ENCODE measurements around the gene MICALL2.

The MICALL2 gene

DNA sequence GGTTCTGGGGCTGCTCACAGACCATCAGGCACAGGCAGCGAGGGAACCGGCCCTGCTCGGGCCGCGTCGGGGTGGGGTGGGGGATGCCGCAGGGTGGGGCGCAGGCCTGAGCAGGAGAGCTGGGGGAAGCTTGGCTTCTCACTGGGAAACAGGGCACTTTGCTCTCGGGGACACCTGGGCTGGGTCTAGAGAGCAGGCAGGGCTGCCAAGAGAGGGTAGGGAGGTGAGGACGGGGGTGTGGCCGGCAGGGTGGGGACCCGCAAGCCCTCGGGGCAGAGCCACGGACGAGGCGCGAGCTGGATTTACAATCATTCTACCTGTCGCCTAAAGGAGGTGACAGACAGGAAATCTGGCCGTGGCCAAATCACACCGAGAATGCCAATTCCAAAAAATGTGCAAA lies 33.9 kb upstream of the MICALL2 start:
- no peak for DNase-seq (ENCODE audit: low spot score)

DNA sequence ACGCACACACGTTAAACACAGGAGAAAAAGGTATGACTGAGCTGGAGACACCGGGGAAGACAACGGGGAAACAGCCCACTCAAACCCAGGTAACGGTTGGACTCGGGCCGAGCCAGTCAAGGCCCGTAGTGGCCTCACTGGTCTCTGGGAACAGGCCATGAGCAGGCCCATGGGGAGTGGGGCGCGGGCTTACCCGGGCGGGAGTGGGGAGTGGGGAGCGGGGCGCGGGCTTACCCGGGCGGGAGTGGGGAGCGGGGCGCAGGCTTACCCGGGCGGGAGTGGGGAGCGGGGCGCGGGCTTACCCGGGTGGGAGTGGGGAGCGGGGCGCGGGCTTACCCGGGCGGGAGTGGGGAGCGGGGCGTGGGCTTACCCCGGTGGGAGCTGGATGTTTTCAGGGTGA lies 33.4 kb upstream of the MICALL2 start:
- no peak for DNase-seq (ENCODE audit: low spot score)

GRCh38 chr7:1492221-1492620 lies 33.0 kb upstream of the MICALL2 start:
- no peak for DNase-seq (ENCODE audit: low spot score)

DNA sequence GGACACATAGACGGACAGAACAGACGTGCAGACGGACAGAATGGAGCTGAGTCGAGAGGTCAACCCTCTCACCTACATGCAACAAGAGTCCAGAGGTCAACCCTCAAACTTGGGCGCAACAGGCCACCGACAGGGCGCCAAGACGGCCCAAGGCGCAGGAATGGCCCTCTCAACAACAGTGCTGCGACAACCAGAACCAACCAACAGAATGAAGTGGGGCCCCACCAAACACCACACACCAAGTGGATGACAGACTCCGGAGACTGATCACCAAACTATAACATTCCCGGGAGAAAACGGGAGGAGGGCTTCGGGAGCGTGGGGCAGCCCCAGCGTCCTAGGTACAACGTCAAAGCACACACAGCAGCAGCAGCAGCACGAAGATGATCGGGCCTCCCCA lies 31.6 kb upstream of the MICALL2 start:
- DNase-seq (ENCODE audit: low spot score): no peak

DNA sequence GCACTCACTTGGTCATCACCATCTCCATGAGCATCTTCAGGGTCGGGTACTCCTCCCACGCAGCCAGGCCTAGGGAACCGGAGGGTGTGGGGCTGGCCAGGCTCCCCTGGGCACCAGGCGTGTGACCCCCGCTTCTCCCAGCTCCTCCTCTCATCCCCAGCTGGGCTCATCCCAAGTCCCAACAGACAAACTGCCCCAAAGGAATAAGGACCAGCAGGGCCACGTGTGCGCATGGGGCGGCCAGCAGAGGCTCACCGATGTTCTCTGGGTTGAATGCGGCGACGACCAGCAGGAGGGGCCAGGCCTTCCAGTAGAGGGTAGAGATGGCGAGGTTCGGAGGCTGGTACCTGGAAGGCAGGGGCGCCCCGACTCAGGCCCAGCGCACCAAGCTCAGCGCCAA lies 30.1 kb upstream of the MICALL2 start:
- no peak for DNase-seq (ENCODE audit: low spot score)

GRCh38 chr7:1488016-1488415 lies 28.7 kb upstream of the MICALL2 start:
- no peak for DNase-seq (ENCODE audit: low spot score)

- no peak for DNase-seq (ENCODE audit: low spot score)
These were observed 28.2 kb upstream of the MICALL2 start for GRCh38 chr7:1487466-1487865.

DNA sequence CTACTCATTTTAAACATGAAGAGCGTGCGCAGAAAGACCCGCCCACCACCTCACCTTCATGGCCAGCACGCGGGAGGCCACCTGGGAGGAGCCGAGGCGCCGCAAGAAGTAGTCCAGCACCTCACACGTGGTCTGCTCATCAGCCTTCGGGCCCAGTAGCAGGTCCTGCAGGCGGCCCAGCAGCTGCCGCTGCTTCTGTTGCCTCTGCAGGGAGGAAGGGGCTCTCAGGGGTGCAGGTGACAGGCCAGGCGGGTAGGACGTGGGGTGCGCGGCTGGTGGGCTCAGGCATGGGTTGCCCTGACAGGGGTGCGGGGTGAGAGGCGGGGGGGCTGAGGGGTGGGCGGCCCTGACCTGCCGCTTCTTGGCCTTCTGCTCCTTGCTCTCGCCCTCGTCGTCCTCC lies 27.3 kb upstream of the MICALL2 start:
- DNase-seq (ENCODE audit: low spot score): no peak

GRCh38 chr7:1485156-1485555 lies 25.9 kb upstream of the MICALL2 start:
- DNase-seq (ENCODE audit: low spot score): no peak

DNA sequence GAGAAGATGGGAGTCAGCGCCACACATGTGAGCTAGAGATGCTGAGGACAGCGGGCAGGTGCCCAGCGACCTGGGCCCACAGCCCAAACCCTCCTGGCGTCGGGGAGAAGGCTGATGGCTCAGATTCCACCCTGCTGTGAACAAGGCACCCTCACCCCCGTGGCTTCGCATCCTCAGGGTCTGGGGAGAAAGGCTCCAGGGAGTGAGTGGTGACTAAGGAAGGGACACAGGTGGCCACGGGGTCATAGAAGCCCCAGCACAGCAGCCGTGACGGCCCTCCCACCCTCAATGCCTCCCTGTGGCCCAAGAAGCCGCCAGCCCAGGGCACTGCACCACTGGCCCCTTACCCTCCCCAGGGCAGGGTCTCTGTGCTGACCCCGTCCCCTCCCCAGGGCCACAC lies 25.3 kb upstream of the MICALL2 start:
- no peak for DNase-seq (ENCODE audit: low spot score)

DNA sequence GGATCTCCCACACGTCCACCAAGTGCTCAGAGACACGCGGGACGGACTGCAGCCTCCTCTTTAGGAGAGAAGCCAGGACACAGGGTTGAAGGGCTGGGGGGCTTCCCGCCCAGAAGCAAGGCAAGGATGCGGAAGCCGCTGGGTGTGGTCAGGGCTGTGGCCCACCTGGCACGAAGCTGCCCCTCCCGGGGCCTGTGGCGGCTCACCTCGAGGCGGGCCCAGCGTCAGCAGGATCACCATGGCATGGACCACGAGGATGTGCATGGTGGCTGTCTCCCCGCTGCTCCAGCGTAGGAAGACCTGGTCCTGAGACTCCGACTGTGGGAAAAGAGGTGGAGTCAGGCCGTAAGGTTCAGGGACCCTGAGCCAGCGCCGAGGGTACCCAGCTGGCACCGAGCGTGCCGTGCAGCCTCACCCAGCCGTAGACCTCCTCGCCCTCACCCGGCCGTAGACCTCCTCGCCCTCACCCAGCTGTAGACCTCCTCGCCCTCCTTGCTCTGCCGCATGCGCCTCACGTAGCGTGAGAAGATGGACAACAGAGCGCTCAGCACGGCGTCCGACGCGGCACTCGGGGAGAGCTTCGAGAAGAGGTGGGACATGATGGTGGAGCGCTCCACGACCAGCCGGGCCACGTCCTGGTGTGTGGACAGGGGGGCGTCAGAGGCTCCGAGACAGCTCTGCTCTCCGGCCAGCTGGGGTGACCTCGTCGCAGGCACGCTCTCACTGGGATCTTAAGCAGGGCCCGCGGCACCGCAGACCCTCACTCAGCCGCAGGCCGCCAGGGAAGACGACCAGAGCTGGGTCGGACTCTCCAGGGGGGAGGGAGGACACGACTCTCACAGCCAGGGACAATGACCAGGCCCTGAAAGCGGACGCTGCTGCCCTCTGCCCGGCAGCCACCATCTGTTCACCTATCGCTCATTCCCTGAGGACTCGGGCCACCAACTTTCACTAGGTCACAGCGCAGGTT lies 24.6 kb upstream of the MICALL2 start:
- no peak for DNase-seq (ENCODE audit: low spot score)

DNA sequence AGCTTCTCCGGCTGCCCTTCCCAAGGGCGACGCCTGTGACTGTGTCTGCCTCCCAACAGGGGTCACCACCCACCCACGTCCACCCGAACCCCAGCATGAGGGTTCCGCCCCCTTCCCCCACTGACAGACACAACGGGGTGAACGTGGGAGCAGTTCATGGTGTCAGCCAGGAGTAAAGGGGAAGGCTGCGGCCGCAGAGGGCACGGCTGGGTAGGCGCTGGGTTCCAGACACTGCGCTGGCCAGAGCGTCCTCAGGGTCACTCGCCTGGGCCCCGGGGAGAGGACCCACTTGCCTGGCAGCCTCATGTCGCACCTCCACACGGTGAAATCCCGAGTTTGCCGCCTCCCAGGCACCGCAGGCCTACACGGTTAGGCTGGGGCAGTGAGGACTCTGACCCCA lies 23.8 kb upstream of the MICALL2 start:
- DNase-seq (ENCODE audit: low spot score): no peak

DNA sequence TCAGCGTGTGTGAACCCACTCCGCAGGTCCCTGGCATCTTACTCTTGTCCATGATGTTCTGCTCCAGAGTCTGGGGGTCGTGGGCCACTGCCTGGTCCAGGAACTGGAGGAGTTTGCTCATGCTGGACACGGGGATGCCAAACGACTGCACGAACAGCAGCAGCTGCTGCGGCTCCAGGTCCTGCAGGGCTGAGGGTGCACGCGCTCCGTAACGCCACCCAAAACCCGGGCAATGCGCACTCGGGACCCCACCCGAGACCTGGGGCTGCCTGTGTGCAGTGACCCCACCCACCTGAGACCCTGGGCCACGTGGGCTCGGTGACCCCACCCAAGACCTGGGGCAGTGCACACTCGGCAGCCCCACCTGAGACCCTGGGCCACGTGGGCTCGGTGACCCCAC lies 22.0 kb upstream of the MICALL2 start:
- no peak for DNase-seq (ENCODE audit: low spot score)

DNA sequence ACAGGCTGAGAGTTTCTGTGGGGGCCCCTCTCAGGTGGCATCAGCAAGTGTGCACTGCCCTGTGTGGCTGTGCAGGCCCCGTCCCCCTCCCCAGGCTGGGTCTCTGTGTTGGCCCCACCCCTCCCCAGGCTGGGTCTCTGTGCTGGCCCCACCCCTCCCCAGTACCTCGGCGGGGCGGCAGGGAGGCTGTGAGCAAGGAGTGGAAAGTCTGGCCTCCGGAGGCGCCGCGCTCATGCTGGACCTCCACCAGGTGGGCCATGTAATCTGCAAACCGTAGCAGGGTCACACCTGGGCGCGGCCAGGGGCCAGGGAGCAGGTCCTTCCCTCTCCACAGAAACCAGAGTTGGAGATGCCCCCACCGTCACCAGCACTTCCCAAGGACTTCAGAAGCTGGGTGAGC lies 21.4 kb upstream of the MICALL2 start:
- no peak for DNase-seq (ENCODE audit: low spot score)

GRCh38 chr7:1479287-1479686 lies 20.0 kb upstream of the MICALL2 start:
- DNase-seq (ENCODE audit: low spot score): no peak

DNA sequence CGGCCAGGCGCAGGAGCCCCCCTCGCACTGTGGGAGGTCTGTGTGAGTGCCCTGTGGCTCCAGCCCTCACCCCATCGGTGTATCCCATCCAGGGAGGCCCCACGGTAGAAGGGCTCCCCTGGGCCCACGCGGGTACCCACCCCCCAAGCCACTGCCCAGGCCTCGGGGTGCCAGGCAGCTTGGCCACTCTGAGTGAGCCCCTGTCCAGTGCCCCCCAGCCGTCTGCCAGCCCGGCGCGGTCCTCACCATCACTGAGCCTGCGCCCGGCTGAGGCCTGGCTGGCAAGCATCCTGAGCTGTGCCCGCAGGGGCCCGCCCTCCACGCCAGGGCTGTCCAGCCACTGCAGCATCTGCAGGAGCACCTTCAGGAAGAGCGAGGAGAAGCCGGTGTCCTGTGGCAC lies 19.2 kb upstream of the MICALL2 start:
- DNase-seq (ENCODE audit: low spot score): no peak

DNA sequence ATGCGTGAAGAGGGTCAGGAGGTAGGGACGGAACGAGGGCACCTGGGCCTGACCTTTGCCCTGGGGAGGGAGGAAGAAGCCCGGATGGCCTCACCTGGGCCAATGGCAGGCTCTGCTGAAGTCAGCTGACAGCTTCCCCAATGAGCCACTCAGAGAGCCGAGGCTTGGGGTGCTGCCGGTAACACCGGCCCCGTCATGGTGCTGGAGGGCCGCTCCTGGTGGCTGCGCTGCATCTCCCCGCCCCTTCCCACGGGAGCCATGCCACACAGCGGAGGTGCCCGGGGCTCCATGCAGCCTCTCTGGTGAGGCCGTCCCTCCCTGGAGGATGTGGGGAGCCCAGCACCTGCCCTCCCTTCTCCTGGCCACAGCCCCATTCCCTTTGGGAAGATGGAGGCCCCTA lies 17.6 kb upstream of the MICALL2 start:
- no peak for DNase-seq (ENCODE audit: low spot score)

DNA sequence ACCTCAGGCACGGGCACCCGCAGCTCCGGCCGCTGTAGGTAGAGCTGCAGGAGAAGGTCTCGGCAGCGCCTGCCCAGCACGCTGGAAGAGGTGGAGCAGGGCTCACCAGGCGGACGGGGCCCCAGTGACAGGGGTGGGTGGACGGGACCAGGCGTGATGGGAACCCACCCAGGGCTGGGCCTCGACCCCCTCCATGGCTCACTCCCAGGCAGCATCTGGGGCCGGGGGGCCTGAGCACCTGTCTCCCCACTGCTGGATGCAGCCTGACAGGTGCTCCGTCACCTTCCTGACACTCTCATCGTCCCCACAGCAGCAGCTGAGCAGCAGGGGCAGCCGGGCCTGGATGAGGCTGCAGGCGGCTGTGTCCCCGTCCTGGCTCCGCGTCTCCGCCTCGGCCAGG lies 16.7 kb upstream of the MICALL2 start:
- DNase-seq (ENCODE audit: low spot score): no peak

GRCh38 chr7:1475393-1475792 lies 16.1 kb upstream of the MICALL2 start:
- DNase-seq (ENCODE audit: low spot score): no peak

- no peak for DNase-seq (ENCODE audit: low spot score)
These were observed 15.5 kb upstream of the MICALL2 start for GRCh38 chr7:1474736-1475135.

- peak; percentile 87 for DNase-seq (ENCODE audit: low spot score)
These were observed 14.7 kb upstream of the MICALL2 start for GRCh38 chr7:1473864-1474512.

DNA sequence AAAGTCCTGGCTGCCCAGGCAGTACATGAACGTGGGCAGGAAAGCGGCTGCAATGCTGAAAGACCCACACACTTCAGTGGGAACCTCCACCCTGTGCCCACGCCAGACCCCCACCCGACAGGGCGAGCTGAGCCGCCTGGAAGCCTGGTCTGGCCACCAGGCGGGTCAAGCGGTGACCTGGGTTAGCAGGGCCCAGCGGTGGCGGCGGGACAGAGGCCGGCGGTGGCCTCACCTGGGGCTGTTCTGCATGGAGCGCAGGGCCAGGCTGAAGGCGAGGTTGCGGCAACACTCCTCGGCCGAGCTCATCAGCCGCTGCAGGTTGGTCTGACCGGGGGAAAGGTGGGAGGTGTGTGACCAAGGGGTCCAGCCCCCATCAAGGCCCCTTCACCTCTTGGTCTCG lies 11.6 kb upstream of the MICALL2 start:
- no peak for DNase-seq (ENCODE audit: low spot score)

- DNase-seq (ENCODE audit: low spot score): no peak
These were observed 9.5 kb upstream of the MICALL2 start for GRCh38 chr7:1468643-1469298.
